HEK293 (cell line): ENCODE measurements around the gene PXDC1.

Experiments used
- CTCF ChIA-PET: fragments of 350-600 bp; formaldehyde crosslinking; extraction: SDS; loops from one replicate; lab custom pipeline; 2021; ENCODE audit warnings: antibody characterized with exemption; lab: Yijun Ruan, JAX
- POLR2A ChIA-PET: fragments of 300-600 bp; formaldehyde crosslinking; extraction: SDS; loops from one replicate; lab custom pipeline; 2020; ENCODE audit warnings: antibody characterized with exemption, inconsistent platforms; lab: Yijun Ruan, JAX
- H3K27ac ChIP-seq: fragments of 200-500 bp; sonication (Bioruptor generic); 2 replicates; pipeline ENCODE4 v1.5.1; 2014; ENCODE audit warnings: low read depth, low read length, control low read depth, inconsistent platforms; ENCODE audit errors: extremely low read depth
- H3K36me3 ChIP-seq, 2 experiments: fragments of 200-500 bp in 1 of 2; sonication (Bioruptor generic) in 1 of 2; 1 replicate in 1 of 2; 2 replicates in 1 of 2; pipeline ENCODE4 v1.5.1; 2014 to 2017; ENCODE audit warnings: inconsistent platforms in 2 of 2, low read length in 2 of 2; ENCODE audit not compliant: control insufficient read depth in 2 of 2, insufficient read depth in 1 of 2
- H3K4me1 ChIP-seq: fragments of 200-500 bp; sonication (Bioruptor generic); 2 replicates; pipeline ENCODE4 v1.5.1; 2014; ENCODE audit warnings: mild to moderate bottlenecking, low read length, inconsistent platforms; ENCODE audit not compliant: control insufficient read depth, insufficient read depth
- H3K4me3 ChIP-seq: 2 replicates; pipeline ENCODE4 v1.5.1; 2011; ENCODE audit warnings: low read depth, mild to moderate bottlenecking, control low read depth, low read length, moderate library complexity
- H3K9me3 ChIP-seq: fragments of 200-500 bp; sonication (Bioruptor generic); 2 replicates; pipeline ENCODE4 v1.5.1; 2014; ENCODE audit warnings: low read depth, low read length, inconsistent platforms; ENCODE audit not compliant: control insufficient read depth, insufficient read depth
- KLF7 ChIP-seq: fragments of 450-650 bp; formaldehyde crosslinking; IDR thresholded peaks from 2 replicates; pipeline ENCODE4 v1.5.1; 2016; ENCODE audit warnings: missing biosample characterization, missing genetic modification characterization, borderline replicate concordance
- MYNN ChIP-seq: fragments of 450-650 bp; formaldehyde crosslinking; IDR thresholded peaks from 2 replicates; pipeline ENCODE4 v1.5.1; 2016; ENCODE audit warnings: missing biosample characterization, missing genetic modification characterization, borderline replicate concordance
- REPIN1 ChIP-seq: fragments of 450-650 bp; formaldehyde crosslinking; IDR thresholded peaks from 2 replicates; pipeline ENCODE4 v1.5.1; 2017; ENCODE audit warnings: missing biosample characterization, missing genetic modification characterization, low read depth
- ZIC2 ChIP-seq: fragments of 450-650 bp; formaldehyde crosslinking; IDR thresholded peaks from 2 replicates; pipeline ENCODE4 v1.5.1; 2016; ENCODE audit warnings: missing biosample characterization, missing genetic modification characterization
- ZNF169 ChIP-seq: fragments of 450-650 bp; formaldehyde crosslinking; IDR thresholded peaks from 2 replicates; pipeline ENCODE4 v1.5.1; 2016; ENCODE audit warnings: missing biosample characterization, missing genetic modification characterization
- ZNF184 ChIP-seq: fragments of 450-650 bp; IDR thresholded peaks from 2 replicates; pipeline ENCODE4 v1.5.1; 2018; ENCODE audit warnings: missing biosample characterization, mild to moderate bottlenecking, missing genetic modification characterization
- ZNF223 ChIP-seq: fragments of 450-650 bp; formaldehyde crosslinking; IDR thresholded peaks from 2 replicates; pipeline ENCODE4 v1.5.1; 2016; ENCODE audit warnings: missing biosample characterization, missing genetic modification characterization
- ZNF266 ChIP-seq: fragments of 450-650 bp; formaldehyde crosslinking; IDR thresholded peaks from 2 replicates; pipeline ENCODE4 v1.5.1; 2016; ENCODE audit warnings: missing biosample characterization, missing genetic modification characterization, low read depth
- ZNF292 ChIP-seq: fragments of 450-650 bp; formaldehyde crosslinking; IDR thresholded peaks from 2 replicates; pipeline ENCODE4 v1.5.1; 2016; ENCODE audit warnings: low read depth, missing biosample characterization, missing genetic modification characterization, borderline replicate concordance
- ZNF416 ChIP-seq: fragments of 450-650 bp; formaldehyde crosslinking; IDR thresholded peaks from 2 replicates; pipeline ENCODE4 v1.5.1; 2016; ENCODE audit warnings: missing biosample characterization, missing genetic modification characterization
- ZNF426 ChIP-seq: fragments of 450-650 bp; formaldehyde crosslinking; IDR thresholded peaks from 2 replicates; pipeline ENCODE4 v1.5.1; 2017; ENCODE audit warnings: missing biosample characterization, missing genetic modification characterization, mild to moderate bottlenecking, inconsistent platforms, moderate library complexity
- ZNF521 ChIP-seq: fragments of 450-650 bp; formaldehyde crosslinking; IDR thresholded peaks from 2 replicates; pipeline ENCODE4 v1.5.1; 2017; ENCODE audit warnings: missing biosample characterization, mild to moderate bottlenecking, missing genetic modification characterization
- ZNF658 ChIP-seq: fragments of 450-650 bp; formaldehyde crosslinking; IDR thresholded peaks from 2 replicates; pipeline ENCODE4; 2016; ENCODE audit warnings: missing biosample characterization, missing genetic modification characterization
- ZNF777 ChIP-seq: fragments of 450-650 bp; formaldehyde crosslinking; IDR thresholded peaks from 2 replicates; pipeline ENCODE4 v1.5.1; 2017; ENCODE audit warnings: missing biosample characterization, missing genetic modification characterization, borderline replicate concordance
- ZSCAN30 ChIP-seq: fragments of 450-650 bp; IDR thresholded peaks from 2 replicates; pipeline ENCODE4 v1.5.1; 2018; ENCODE audit warnings: missing biosample characterization, mild to moderate bottlenecking, missing genetic modification characterization, moderate library complexity
- TF ChIP-seq, protein P1 (sequence below): fragments of 450-650 bp; formaldehyde crosslinking; IDR thresholded peaks from 2 replicates; pipeline ENCODE4 v1.5.1; 2016; ENCODE audit warnings: missing biosample characterization, missing genetic modification characterization
- TF ChIP-seq, protein P2 (sequence below): fragments of 450-650 bp; formaldehyde crosslinking; IDR thresholded peaks from 2 replicates; pipeline ENCODE4 v1.5.1; 2016; ENCODE audit warnings: missing biosample characterization, missing genetic modification characterization
- TF ChIP-seq, protein P3 (sequence below): fragments of 450-650 bp; formaldehyde crosslinking; IDR thresholded peaks from 2 replicates; pipeline ENCODE4 v1.5.1; 2016; ENCODE audit warnings: missing biosample characterization, missing genetic modification characterization

PXDC1 gene

DNA sequence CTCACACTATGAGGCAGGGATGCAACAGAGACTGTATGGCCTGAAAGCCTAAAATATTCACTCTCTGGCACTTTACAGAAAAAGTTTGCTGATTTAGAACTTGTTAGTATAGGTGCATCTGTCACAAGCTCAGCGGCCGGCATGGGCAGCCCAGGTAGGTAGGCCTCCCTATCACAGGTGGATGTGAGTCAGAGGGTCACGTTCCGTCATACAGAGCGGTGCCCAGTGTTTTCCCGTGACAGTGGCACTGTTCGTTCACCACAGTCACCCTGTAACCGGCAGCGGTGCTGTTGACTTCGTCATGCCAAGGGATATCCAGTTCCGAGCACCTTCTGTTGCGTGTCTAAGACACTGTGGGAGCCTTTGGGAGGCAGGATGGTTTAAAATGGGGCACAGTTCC, 32.9 kb upstream of the PXDC1 start:
- TF ChIP-seq ZNF223 = no peak
- TF ChIP-seq ZNF426 (tag by site-specific recombination) = no peak
- no peak for TF ChIP-seq ZSCAN30
- TF ChIP-seq, all 188 proteins: peak for 0
- Histone ChIP-seq H3K27ac (no peak overlapping the region), H3K4me3 (no peak overlapping the region), H3K36me3 (no peaks in the 10 kb centered on the region), H3K4me1 (no peaks in the 10 kb centered on the region), H3K9me3 (no peaks in the 10 kb centered on the region)
- ChIA-PET CTCF (no interaction called here), POLR2A (no interaction called here)

DNA sequence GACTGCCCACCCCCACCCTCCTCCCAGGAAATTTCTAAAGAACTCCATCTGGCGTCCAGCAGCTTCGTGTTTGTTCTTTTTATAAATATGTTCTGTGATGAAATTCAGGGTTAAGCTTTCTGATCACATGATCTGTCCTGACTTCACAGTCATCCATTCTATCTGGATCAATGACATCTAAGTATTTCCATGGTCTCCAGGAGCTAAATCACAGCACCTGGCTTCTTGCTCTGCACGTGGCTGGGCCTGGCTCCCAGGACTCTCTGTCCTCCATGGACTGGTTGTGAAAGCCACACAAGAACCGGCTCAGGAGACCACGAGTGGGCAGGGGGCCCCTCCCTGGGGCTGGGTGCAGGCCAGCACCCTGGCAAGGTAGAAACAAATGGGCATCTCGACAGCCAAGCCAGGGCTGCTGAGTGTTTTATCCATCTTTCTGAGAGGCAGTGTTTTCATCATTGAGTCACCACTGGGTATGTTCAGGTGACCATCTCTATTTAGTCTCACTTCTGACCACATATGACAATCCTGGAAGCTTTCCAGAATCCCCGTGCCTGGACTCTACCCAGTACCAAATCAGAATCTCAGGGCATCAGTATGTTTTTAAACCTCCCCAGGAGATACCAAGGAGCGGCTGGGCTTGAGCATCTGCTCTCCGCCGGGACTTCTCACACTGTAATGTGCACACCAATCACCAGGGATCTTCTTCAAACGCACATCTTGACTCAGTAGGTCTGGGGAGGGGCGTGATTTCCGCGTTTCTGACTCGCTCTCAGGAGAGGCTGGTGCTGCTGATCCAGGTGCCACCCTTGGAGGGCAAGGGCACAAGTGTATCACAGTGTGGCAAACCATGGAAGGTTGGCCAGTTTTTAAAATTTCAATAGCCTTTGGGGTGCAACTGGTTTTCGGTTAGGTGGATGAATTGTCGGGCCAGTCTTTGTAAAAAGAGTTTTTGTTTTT, 31.6 kb upstream of the PXDC1 start:
- TF ChIP-seq ZNF169 (tag by site-specific recombination) = no peak
- no peak for TF ChIP-seq ZNF658 (tag by site-specific recombination)
- TF ChIP-seq, protein P1, sequence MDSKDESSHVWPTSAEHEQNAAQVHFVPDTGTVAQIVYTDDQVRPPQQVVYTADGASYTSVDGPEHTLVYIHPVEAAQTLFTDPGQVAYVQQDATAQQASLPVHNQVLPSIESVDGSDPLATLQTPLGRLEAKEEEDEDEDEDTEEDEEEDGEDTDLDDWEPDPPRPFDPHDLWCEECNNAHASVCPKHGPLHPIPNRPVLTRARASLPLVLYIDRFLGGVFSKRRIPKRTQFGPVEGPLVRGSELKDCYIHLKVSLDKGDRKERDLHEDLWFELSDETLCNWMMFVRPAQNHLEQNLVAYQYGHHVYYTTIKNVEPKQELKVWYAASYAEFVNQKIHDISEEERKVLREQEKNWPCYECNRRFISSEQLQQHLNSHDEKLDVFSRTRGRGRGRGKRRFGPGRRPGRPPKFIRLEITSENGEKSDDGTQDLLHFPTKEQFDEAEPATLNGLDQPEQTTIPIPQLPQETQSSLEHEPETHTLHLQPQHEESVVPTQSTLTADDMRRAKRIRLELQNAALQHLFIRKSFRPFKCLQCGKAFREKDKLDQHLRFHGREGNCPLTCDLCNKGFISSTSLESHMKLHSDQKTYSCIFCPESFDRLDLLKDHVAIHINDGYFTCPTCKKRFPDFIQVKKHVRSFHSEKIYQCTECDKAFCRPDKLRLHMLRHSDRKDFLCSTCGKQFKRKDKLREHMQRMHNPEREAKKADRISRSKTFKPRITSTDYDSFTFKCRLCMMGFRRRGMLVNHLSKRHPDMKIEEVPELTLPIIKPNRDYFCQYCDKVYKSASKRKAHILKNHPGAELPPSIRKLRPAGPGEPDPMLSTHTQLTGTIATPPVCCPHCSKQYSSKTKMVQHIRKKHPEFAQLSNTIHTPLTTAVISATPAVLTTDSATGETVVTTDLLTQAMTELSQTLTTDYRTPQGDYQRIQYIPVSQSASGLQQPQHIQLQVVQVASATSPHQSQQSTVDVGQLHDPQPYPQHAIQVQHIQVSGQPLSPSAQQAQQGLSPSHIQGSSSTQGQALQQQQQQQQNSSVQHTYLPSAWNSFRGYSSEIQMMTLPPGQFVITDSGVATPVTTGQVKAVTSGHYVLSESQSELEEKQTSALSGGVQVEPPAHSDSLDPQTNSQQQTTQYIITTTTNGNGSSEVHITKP (tag by site-specific recombination) = no peak
- no peak for TF ChIP-seq REPIN1 (tag by site-specific recombination)
- TF ChIP-seq, protein P2, sequence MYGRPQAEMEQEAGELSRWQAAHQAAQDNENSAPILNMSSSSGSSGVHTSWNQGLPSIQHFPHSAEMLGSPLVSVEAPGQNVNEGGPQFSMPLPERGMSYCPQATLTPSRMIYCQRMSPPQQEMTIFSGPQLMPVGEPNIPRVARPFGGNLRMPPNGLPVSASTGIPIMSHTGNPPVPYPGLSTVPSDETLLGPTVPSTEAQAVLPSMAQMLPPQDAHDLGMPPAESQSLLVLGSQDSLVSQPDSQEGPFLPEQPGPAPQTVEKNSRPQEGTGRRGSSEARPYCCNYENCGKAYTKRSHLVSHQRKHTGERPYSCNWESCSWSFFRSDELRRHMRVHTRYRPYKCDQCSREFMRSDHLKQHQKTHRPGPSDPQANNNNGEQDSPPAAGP (tag by site-specific recombination) = no peak
- TF ChIP-seq ZNF777 (tag by site-specific recombination) = no peak
- Histone ChIP-seq H3K4me3 (no peak overlapping the region), H3K9me3 (no peaks in the 10 kb centered on the region), H3K4me1 (no peaks in the 10 kb centered on the region), H3K27ac (no peak overlapping the region), H3K36me3 (no peaks in the 10 kb centered on the region)
- POLR2A ChIA-PET = interaction anchor here (1.4 kb wide), 1 partner anchor 238 kb away, joined by 3 read pairs; a partner anchor contains a TSS
- CTCF ChIA-PET = interaction anchor here (0.6 to 1.1 kb wide), 6 partner anchors 27 to 238 kb away, joined by 3 to 8 read pairs (median 4); a partner anchor contains a TSS

DNA sequence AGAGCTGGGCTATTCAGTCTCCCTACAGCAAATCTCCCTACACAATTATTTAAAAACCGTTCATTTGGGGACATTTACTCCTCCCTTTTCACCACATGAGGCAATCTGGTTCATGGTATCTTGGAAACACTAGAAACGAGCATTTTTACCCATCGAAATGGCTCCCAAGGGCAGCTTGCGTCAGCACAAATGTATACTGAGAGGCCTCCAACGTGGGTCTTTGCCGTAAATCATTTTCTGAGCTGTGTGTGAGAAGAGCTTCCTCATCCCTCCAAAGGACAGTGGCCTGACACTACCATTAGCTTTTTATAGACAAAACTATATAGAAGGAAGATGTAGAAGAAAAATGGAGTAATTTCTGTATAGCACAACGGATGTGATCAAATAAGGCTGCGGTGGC, 30.0 kb upstream of the PXDC1 start:
- POLR2A ChIA-PET = interaction anchor here (0.5 to 1.4 kb wide), 2 partner anchors 240 to 367 kb away, joined by 3 read pairs; a partner anchor contains a TSS
- TF ChIP-seq, protein P3, sequence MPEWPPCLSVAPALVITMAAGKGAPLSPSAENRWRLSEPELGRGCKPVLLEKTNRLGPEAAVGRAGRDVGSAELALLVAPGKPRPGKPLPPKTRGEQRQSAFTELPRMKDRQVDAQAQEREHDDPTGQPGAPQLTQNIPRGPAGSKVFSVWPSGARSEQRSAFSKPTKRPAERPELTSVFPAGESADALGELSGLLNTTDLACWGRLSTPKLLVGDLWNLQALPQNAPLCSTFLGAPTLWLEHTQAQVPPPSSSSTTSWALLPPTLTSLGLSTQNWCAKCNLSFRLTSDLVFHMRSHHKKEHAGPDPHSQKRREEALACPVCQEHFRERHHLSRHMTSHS (tag by site-specific recombination) = no peak
- no peak for TF ChIP-seq ZNF184 (tag by site-specific recombination)
- no peak for TF ChIP-seq ZIC2
- TF ChIP-seq ZNF292 = no peak
- TF ChIP-seq ZNF521 = no peak
- TF ChIP-seq MYNN (tag by site-specific recombination) = no peak
- TF ChIP-seq ZNF266 (tag by site-specific recombination) = no peak
- no peak for TF ChIP-seq KLF7
- TF ChIP-seq ZNF416 (tag by site-specific recombination) = no peak

More for the DNA sequence above, 30.0 kb upstream of the PXDC1 start:
- H3K4me3 ChIP-seq = no peak overlapping the region
- H3K36me3 ChIP-seq = no peaks in the 10 kb centered on the region
- no peaks in the 10 kb centered on the region for H3K4me1 ChIP-seq
- CTCF ChIA-PET = interaction anchor here (0.5 to 0.9 kb wide), 2 partner anchors 10 to 152 kb away, joined by 3 read pairs; no protein-coding TSS in a partner anchor
- H3K27ac ChIP-seq = no peak overlapping the region
- no peaks in the 10 kb centered on the region for H3K9me3 ChIP-seq
